Measurements from ENCODE around the gene CLIC4.
A peak's percentile ranks its signal among the peaks of the same experiment; 100 is the strongest.
"Not testable (repeated sequence)": the region's sequence is repeated elsewhere in the genome, so short reads cannot be mapped to it uniquely, and the experiment has no call there.

The CLIC4 gene

DNA sequence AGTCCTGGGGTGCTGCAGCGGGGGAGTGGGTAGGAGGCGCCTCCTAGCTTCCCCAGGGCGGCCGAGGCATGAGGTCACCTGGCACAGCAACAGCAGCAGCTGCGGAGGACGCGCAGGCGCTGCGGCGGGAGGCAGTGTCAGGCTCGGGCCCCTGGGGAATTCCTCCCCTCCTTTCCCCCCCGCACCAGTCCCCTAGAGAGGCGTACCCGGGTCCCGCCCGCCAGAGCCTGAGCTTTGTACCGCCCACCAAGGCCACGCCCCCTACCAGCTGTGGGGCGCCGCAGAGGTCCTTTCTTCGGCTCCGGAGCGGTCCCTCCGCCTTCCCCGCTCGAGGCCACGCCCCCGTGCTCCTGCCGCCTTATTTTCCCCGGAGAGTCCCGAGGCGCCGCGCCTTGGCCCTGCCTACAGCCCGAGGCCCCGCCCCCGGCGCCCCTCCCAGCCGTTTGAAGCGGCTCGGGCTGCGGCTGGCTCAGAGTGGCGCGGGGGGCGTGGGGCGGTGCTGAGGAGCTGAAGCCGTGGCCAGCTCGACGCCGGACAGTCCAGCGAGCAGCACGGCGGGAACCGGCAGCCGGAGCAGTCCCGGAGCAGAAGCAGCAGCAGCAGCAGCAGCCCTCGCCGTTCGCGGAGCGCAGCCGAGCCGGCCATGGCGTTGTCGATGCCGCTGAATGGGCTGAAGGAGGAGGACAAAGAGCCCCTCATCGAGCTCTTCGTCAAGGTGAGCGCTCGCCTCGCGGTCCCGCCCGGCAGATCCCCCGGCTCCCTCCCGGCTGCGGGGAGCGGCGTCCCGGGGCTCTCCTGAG, at the start of gene CLIC4:
CLIC4 (plus strand) TSS at position 537 of the 800 bp plus-strand sequence; CDS start at position 644, 107 bp downstream.
- DNase-seq (ENCODE audit: low read depth), result peak; percentile 99

DNA sequence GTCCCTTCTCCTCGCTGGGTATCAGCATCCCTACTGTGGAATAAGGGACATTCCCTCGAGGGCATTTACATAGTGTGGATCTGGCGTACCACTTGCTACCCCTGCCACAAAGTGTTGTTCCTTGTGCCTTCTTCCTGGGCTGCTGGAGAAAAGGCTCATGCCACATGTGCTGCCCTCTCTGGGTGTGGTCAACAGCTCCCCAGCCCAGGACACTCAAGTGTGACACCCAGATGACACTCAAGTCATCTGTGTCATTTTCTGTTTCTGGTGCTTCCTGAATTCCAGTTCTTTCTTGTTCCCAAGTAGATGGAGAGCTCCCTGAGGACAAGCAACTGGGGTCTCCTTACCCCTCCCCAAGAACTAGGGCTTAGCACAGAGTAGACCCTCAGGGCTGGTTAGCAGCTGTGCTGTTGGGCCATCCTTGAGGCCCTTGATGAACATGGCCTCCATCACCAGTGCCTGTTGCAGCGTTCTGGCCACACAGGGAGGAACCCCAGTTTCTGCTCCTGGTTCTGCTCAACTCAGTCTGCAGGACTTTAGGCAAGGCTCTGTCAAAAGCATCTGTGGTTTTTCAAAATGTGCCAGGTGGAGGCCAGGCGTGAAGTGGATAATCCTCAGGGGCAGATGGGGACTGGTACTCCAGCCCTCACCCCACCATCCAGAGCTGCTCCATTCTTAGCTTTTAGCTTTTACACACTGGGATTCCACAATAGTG, 49.0 kb upstream of the CLIC4 start:
- no peak for DNase-seq (ENCODE audit: low read depth)

DNA sequence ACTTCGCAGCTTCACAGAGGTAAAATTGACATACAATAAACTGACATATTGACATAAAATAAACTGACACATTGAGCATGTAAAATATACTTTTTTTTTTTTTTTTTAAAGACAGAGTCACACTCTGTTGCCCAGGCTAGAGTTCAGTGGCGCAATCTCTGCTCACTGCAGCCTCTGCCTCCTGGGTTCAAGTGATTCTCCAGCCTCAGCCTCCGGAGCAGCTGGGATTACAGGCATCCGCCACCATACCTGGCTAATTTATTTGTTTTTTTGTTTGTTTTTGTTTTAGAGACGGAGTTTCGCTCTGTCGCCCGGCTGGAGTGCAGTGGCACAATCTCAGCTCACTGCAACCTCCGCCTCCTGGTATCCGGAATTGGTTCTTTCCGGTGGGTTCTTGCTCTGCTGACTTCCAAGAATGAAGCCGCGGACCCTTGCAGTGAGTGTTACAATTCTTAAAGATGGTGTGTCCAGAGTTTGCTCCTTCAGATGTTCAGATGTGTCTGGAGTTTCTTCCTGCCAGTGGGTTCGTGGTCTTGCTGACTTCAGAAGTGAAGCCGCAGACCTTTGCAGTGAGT, 48.4 kb upstream of the CLIC4 start:
- DNase-seq (ENCODE audit: low read depth), result no peak

GRCh38 chr1:24697453-24698001, 47.7 kb upstream of the CLIC4 start:
- DNase-seq (ENCODE audit: low read depth), result not testable (repeated sequence)

DNA sequence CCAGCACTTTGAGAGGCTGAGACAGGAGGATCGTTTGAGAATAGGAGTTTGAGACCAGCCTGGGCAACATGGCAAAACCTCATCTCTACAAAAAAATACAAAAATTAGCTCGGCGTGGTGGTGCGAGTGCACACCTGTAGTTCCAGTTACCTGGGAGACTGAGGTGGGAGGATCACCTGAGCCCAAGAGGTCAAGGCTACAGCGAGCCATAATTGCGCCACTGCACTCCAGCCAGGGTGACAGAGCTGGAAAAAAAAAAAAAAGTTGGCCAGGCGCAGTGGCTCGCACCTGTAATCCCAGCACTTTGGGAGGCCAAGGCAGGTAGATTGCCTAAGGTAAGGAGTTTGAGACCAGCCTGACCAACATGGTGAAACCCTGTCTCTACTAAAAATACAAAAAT, 46.9 kb upstream of the CLIC4 start:
- DNase-seq (ENCODE audit: low read depth), result not testable (repeated sequence)

GRCh38 chr1:24699628-24700027, 45.6 kb upstream of the CLIC4 start:
- no peak for DNase-seq (ENCODE audit: low read depth)

DNA sequence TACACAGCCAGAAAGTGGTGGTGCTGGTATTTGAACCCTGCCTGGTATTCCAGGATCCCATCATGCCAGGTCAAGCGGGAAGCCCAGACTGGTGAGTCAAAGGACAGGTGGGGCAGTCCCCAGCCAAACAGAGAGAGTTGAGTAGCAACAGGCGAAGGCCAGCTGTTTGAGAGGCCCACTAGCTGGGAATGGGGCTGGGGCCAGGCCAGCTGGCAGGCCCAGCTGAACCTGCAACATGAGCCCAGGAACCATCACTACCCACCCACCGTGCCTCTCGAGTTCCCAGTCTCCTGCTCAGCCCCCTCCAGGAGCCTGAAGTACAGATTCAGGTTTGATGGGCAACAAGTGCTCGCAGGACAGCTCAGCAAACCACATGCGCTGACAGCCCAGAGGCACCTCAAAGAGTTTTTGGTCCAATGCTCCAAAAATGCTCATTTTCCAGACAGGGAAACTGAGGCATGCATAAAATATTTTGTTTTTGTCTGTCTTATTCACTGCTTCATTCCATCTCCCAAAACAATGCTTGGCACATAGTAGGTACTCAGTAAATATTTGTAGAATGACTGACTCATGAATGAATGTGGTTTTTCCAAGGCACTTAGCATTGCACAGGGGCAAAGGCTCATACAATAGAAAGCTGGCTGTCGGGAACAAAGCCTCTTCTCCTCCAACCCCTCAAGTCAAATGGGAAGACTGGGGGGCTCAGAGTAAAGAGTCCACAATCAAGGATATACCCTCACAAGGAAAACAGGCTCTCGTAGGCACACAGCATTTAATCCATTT, 42.5 kb upstream of the CLIC4 start:
- no peak for DNase-seq (ENCODE audit: low read depth)

- no peak for DNase-seq (ENCODE audit: low read depth)
Measured at GRCh38 chr1:24704411-24705259, 40.6 kb upstream of the CLIC4 start.

- DNase-seq (ENCODE audit: low read depth), result no peak
Measured at GRCh38 chr1:24705260-24706073, 39.8 kb upstream of the CLIC4 start.

- DNase-seq (ENCODE audit: low read depth), result not testable (repeated sequence)
Measured at GRCh38 chr1:24706074-24706389, 39.2 kb upstream of the CLIC4 start.

DNA sequence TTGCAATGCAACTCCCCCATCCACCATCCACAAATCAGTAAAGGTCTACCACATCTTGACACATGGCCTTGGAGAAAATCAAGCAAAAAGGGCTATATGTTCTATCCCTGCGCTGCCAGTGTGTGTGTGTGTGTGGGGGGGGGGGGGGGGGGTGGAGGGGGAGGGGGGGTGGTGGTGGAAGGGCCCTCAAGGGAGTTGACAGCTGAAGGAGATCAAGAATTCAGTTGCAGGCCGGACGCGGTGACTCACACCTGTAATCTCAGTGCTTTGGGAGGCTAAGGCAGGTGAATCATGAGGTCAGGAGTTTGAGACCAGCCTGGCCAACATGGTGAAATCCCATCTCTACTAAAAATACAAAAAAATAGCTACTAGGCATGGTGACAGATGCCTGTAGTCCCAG, 37.6 kb upstream of the CLIC4 start:
- DNase-seq (ENCODE audit: low read depth), result no peak

DNA sequence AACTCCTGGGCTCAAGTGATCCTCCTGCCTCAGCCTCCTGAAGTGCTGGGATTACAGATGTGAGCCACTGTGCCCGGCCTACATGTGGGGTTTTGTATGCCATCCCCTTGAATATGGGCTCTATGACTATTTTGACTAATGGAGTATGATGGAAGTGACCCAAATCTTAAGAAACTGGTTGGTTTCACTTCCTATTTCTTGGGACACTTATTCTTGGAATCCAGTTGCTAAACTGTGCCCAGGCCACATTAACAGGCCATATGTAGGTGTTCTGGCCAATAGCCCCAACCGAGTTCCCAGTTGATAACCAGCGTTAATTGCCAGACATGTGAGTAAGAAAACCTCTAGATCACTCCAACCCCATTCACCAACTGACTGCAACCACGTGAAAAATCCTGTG, 36.3 kb upstream of the CLIC4 start:
- no peak for DNase-seq (ENCODE audit: low read depth)

- DNase-seq (ENCODE audit: low read depth), result no peak
Measured at GRCh38 chr1:24709791-24710441, 35.3 kb upstream of the CLIC4 start.

GRCh38 chr1:24711329-24711728, 33.9 kb upstream of the CLIC4 start:
- no peak for DNase-seq (ENCODE audit: low read depth)

DNA sequence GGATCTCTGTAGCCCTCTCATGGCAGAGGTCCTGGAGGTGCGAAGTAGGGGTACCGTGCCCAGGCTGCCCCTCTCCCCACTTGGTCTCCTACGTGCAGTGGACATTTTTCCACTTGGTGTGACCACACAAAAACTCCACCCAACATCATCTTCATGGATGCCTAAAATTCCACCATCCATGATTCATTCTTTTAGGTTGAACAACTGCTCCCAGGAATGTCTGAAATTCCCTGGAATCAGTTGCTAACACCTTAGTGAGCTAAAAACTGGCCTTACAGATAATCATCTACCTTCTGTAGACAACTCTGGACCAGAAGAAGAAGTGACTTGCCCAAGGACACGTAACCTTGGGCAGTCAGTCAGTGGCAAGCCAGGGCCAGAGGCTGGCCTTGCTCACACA, 32.1 kb upstream of the CLIC4 start:
- DNase-seq (ENCODE audit: low read depth), result no peak

- DNase-seq (ENCODE audit: low read depth), result no peak
Measured at GRCh38 chr1:24713736-24714135, 31.5 kb upstream of the CLIC4 start.

- no peak for DNase-seq (ENCODE audit: low read depth)
Measured at GRCh38 chr1:24714859-24715520, 30.3 kb upstream of the CLIC4 start.

DNA sequence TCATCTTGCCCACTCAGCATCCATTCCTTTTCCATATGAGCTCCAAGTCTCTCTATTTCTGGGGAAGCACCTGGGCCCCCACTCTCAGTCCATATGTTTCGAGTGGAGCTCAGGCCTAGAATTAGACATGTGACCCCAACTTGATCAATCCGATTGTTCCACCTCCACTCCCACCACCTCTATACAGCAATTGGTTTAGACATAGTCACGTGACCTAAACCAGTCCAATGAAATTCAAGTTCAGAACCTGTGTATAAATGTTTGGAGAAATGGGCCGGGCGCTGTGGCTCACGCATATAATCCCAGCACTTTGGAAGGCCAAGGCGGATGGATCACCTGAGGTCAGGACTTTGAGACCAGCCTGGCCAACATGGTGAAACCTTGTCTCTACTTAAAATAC, 29.6 kb upstream of the CLIC4 start:
- DNase-seq (ENCODE audit: low read depth), result no peak
